NB4 (cell line): ENCODE results near the gene ZNF644.

Experiments
- POLR2A ChIP-seq: IDR thresholded peaks from 2 replicates; pipeline ENCODE4 v1.6.1; 2011; ENCODE audit warnings: mild to moderate bottlenecking; ENCODE audit not compliant: insufficient read length; ENCODE audit errors: extremely low read depth
- TF ChIP-seq, protein P1 (sequence below): IDR thresholded peaks from one replicate; pipeline ENCODE4 v1.5.1; 2012; ENCODE audit warnings: low read depth, low read length

- TF ChIP-seq, protein P1, sequence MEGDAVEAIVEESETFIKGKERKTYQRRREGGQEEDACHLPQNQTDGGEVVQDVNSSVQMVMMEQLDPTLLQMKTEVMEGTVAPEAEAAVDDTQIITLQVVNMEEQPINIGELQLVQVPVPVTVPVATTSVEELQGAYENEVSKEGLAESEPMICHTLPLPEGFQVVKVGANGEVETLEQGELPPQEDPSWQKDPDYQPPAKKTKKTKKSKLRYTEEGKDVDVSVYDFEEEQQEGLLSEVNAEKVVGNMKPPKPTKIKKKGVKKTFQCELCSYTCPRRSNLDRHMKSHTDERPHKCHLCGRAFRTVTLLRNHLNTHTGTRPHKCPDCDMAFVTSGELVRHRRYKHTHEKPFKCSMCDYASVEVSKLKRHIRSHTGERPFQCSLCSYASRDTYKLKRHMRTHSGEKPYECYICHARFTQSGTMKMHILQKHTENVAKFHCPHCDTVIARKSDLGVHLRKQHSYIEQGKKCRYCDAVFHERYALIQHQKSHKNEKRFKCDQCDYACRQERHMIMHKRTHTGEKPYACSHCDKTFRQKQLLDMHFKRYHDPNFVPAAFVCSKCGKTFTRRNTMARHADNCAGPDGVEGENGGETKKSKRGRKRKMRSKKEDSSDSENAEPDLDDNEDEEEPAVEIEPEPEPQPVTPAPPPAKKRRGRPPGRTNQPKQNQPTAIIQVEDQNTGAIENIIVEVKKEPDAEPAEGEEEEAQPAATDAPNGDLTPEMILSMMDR = no peak
- TF ChIP-seq POLR2A = no peak
These were observed 7.4 kb downstream of the ZNF644 start for GRCh38 chr1:91014475-91014874.
